Activated CD4-positive, alpha-beta T cell treated with anti-CD3 and anti-CD28 coated beads, Interleukin-2, amount 50 U/mL, for 4 hours (primary cell): ENCODE results near the gene MISP.
A peak's percentile ranks its signal among the peaks of the same experiment; 100 is the strongest.
"Not testable (repeated sequence)": the region's sequence is repeated elsewhere in the genome, so short reads cannot be mapped to it uniquely, and the experiment has no call there.

Experiments
- DNase-seq, 2 experiments: peaks; one replicate each; pipeline ENCODE4 v3.0.0-alpha.2; 2020

MISP gene

GRCh38 chr19:725461-726089, 25.3 kb upstream of the MISP start:
- no peak for DNase-seq

- no peak for DNase-seq
Measured at GRCh38 chr19:726993-727956, 23.6 kb upstream of the MISP start.

GRCh38 chr19:728011-728410, 22.9 kb upstream of the MISP start:
- no peak for DNase-seq

GRCh38 chr19:729564-729963, 21.3 kb upstream of the MISP start:
- not testable (repeated sequence) for DNase-seq

- no peak for DNase-seq
Measured at GRCh38 chr19:729965-730668, 20.8 kb upstream of the MISP start.

- DNase-seq: no peak
Measured at GRCh38 chr19:731000-731399, 19.9 kb upstream of the MISP start.

- DNase-seq: no peak
Measured at GRCh38 chr19:732148-733069, 18.5 kb upstream of the MISP start.

GRCh38 chr19:734716-735115, 16.2 kb upstream of the MISP start:
- DNase-seq: no peak

GRCh38 chr19:736125-736524, 14.8 kb upstream of the MISP start:
- no peak for DNase-seq

GRCh38 chr19:737591-738093, 13.3 kb upstream of the MISP start:
- peak; percentile 56 to 57 for DNase-seq

- no peak for DNase-seq
Measured at GRCh38 chr19:738509-739128, 12.3 kb upstream of the MISP start.

GRCh38 chr19:739998-740715, 10.8 kb upstream of the MISP start:
- no peak for DNase-seq

GRCh38 chr19:740816-741505, 10.0 kb upstream of the MISP start:
- not testable (repeated sequence) for DNase-seq

GRCh38 chr19:741506-742131, 9.3 kb upstream of the MISP start:
- no peak for DNase-seq

- DNase-seq: no peak
Measured at GRCh38 chr19:742540-743075, 8.3 kb upstream of the MISP start.

- no peak for DNase-seq
Measured at GRCh38 chr19:743168-743687, 7.7 kb upstream of the MISP start.

- DNase-seq: not testable (repeated sequence)
Measured at GRCh38 chr19:745138-745537, 5.8 kb upstream of the MISP start.

- no peak for DNase-seq
Measured at GRCh38 chr19:746208-746819, 4.6 kb upstream of the MISP start.

- DNase-seq: no peak
Measured at GRCh38 chr19:746956-747355, 4.0 kb upstream of the MISP start.
